HEK293T (cell line): ENCODE data around the gene FDXACB1.

Source experiments
- ARNT ChIP-seq: fragments of 450-650 bp; IDR thresholded peaks from 2 replicates; pipeline ENCODE4 v1.6.1; 2017; ENCODE audit warnings: mild to moderate bottlenecking
- BHLHE40 ChIP-seq: fragments of 450-650 bp; IDR thresholded peaks from 2 replicates; pipeline ENCODE4 v1.6.1; 2016; ENCODE audit warnings: mild to moderate bottlenecking, moderate library complexity, borderline replicate concordance
- ELF4 ChIP-seq: fragments of 450-650 bp; IDR thresholded peaks from 2 replicates; pipeline ENCODE4 v1.6.1; 2017; ENCODE audit warnings: antibody characterized with exemption
- FOXK2 ChIP-seq: fragments of 450-650 bp; IDR thresholded peaks from 2 replicates; pipeline ENCODE4 v1.6.1; 2016; ENCODE audit warnings: mild to moderate bottlenecking
- FOXM1 ChIP-seq: fragments of 450-650 bp; IDR thresholded peaks from 2 replicates; pipeline ENCODE4 v1.6.1; 2017; ENCODE audit warnings: mild to moderate bottlenecking, borderline replicate concordance
- NFRKB ChIP-seq: fragments of 450-650 bp; IDR thresholded peaks from 2 replicates; pipeline ENCODE4 v1.6.1; 2016; ENCODE audit warnings: mild to moderate bottlenecking, moderate library complexity
- SP1 ChIP-seq: fragments of 450-650 bp; IDR thresholded peaks from 2 replicates; pipeline ENCODE4 v1.6.1; 2017
- TARDBP ChIP-seq: fragments of 450-650 bp; IDR thresholded peaks from 2 replicates; pipeline ENCODE4 v1.6.1; 2016

DNA sequence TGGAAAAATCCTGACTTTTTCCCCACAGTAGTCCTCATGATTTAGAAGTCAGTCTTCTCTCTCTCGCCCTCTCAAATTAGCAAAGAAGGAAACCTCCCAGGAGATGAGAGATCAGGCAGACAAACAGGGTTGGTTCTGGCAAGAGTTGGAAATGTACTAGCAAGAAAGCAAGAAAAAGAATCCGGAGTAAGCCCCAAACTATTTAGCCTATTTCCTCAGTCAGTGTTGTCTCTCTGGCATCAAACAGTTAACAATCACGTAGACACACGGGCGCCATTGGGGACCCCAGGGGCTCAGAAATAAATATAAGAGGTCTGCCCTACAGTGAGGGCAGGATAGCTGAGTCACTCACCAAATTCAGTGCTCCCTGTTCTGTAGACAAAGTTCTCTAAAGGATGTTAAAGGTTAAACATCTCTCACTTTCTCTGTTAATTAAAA lies 44.4 kb upstream of the FDXACB1 start:
- TF ChIP-seq TARDBP, result no peak
- TF ChIP-seq ELF4, result no peak
- no peak for TF ChIP-seq NFRKB
- TF ChIP-seq SP1, result no peak
- no peak for TF ChIP-seq FOXK2
- TF ChIP-seq BHLHE40, result no peak
- TF ChIP-seq FOXM1, result no peak
- no peak for TF ChIP-seq ARNT
